K562 (cell line): ENCODE results near the gene PCNX3. TPM values are rescaled to one million over a fixed set of nuclear protein-coding genes. Genes with fewer than 3 reads are reported as not detected.

ENCODE experiments used
- ARNT ChIP-seq, 2 experiments: fragments of 450-650 bp; IDR thresholded peaks; 2 replicates each; pipeline ENCODE4 v1.6.1; 2016; ENCODE audit warnings: mild to moderate bottlenecking in 1 of 2
- BRF1 ChIP-seq: IDR thresholded peaks from 3 replicates; pipeline ENCODE4 v1.6.1; 2011; ENCODE audit warnings: borderline replicate concordance, mild to moderate bottlenecking; ENCODE audit not compliant: insufficient read length; ENCODE audit errors: extremely low read depth
- CBFA2T3 ChIP-seq: fragments of 450-650 bp; IDR thresholded peaks from 2 replicates; pipeline ENCODE4 v1.6.1; 2017
- HEY1 ChIP-seq: fragments of 250-450 bp; sonication (Bioruptor Pico); IDR thresholded peaks from 2 replicates; pipeline ENCODE4 v1.5.0; 2020; ENCODE audit warnings: mild to moderate bottlenecking, moderate library complexity, borderline replicate concordance
- KDM2B ChIP-seq: fragments of 250-450 bp; sonication (Bioruptor Pico); IDR thresholded peaks from 2 replicates; pipeline ENCODE4 v1.8.0; 2021; ENCODE audit warnings: mild to moderate bottlenecking, moderate library complexity
- MGA ChIP-seq: fragments of 450-650 bp; IDR thresholded peaks from 2 replicates; pipeline ENCODE4 v1.6.1; 2016; ENCODE audit warnings: mild to moderate bottlenecking, moderate library complexity
- PML ChIP-seq: IDR thresholded peaks from 2 replicates; pipeline ENCODE4 v1.6.1; 2012; ENCODE audit warnings: low read length, inconsistent platforms
- SOX6 ChIP-seq: fragments of 450-650 bp; IDR thresholded peaks from 2 replicates; pipeline ENCODE4 v1.6.1; 2014; ENCODE audit warnings: mild to moderate bottlenecking
- STAT5B ChIP-seq: fragments of 250-450 bp; sonication (Bioruptor Pico); IDR thresholded peaks from 2 replicates; pipeline ENCODE4 v1.8.0; 2021; ENCODE audit warnings: mild to moderate bottlenecking, inconsistent platforms
- THRB ChIP-seq: fragments of 450-650 bp; formaldehyde crosslinking; conservative IDR thresholded peaks from 2 replicates; pipeline ENCODE4 v1.4.0; 2022; ENCODE audit warnings: mild to moderate bottlenecking, missing genetic modification characterization
- USF1 ChIP-seq: sonication (generic); formaldehyde crosslinking; IDR thresholded peaks from 2 replicates; pipeline ENCODE4 v1.9.0; 2022; ENCODE audit warnings: mild to moderate bottlenecking, missing genetic modification reagents
- ZEB2 ChIP-seq: fragments of 450-650 bp; IDR thresholded peaks from 2 replicates; pipeline ENCODE4 v1.6.1; 2016
- ZNF133 ChIP-seq: fragments of 250-450 bp; sonication (Bioruptor Pico); IDR thresholded peaks from 2 replicates; pipeline ENCODE4 v1.4.0; 2020; ENCODE audit warnings: mild to moderate bottlenecking
- ZNF212 ChIP-seq: fragments of 450-650 bp; formaldehyde crosslinking; IDR thresholded peaks from 2 replicates; pipeline ENCODE4 v1.4.0; 2020; ENCODE audit warnings: mild to moderate bottlenecking
- ZNF561 ChIP-seq: fragments of 450-650 bp; formaldehyde crosslinking; conservative IDR thresholded peaks from 2 replicates; pipeline ENCODE4 v1.4.0; 2020; ENCODE audit warnings: mild to moderate bottlenecking, moderate library complexity
- polyA plus RNA-seq, 8 experiments: library from polyadenylated mRNA; depleted of rRNA in 4 of 8; stranded (reverse) in 5 of 8; unstranded in 3 of 8; fragments of >200 nt; fragmentation: Nextera tagmentation in 2 of 8; fragmentation: Illumina TruSeq in 1 of 8; extraction: Ambion mirVana in 2 of 8; extraction: Trizol in 1 of 8; gene quantifications; 2 replicates each; pipeline versions ENCODE4 v1.2.1 to v1.2.3, GENCODE V29; 2011 to 2014; ENCODE audit warnings: inconsistent platforms in 1 of 8, missing spikeins in 1 of 8
- total RNA-seq, 7 experiments: library from RNA; depleted of rRNA in 6 of 7; stranded (reverse); fragments of >200 nt in 6 of 7; fragmentation: Illumina TruSeq in 2 of 7; extraction: Trizol in 2 of 7; gene quantifications; 2 replicates each; pipeline versions ENCODE4 v1.2.1 to v1.2.3, GENCODE V29; 2011 to 2021; ENCODE audit warnings: low replicate concordance in 1 of 7

The PCNX3 gene
- total and polyA plus RNA-seq, 9 of the 15 experiments (the other 6 are each of a cell fraction or from before 2014, with no cell fraction given), result 0.11 to 47.8 (median 12.8) TPM

GRCh38 chr11:65569973-65570918 lies 45.3 kb upstream of the PCNX3 start, which contains the start of gene ZNRD2 (continued):
- TF ChIP-seq MGA, result no peak
- TF ChIP-seq BRF1, result no peak
- TF ChIP-seq ARNT (IDR thresholded peaks at IDR 0.05), result no peak
- no peak for TF ChIP-seq THRB
- no peak for TF ChIP-seq CBFA2T3
- TF ChIP-seq HEY1, result no peak
- TF ChIP-seq SOX6, result 0 out of 2 replicates have a peak, but pooled peaks have one; percentile 3
- TF ChIP-seq ZNF561, result no peak
- TF ChIP-seq ZNF212, result no peak
- TF ChIP-seq USF1 (CRISPR knock-in tag), result peak; percentile 33; the same call in 1 of the 2 replicates
- TF ChIP-seq PML, result no peak
- peak; percentile 74; the same call in 1 of the 2 replicates for TF ChIP-seq ZEB2
- TF ChIP-seq STAT5B (CRISPR knock-in tag), result no peak
- TF ChIP-seq KDM2B (CRISPR knock-in tag), result no peak
- no peak for TF ChIP-seq ZNF133 (CRISPR knock-in tag)
